Fibroblast of lung (primary cell): ENCODE data around the gene GMPR2.
A peak's percentile ranks its signal among the peaks of the same experiment; 100 is the strongest.

Source experiments
- EZH2 ChIP-seq: IDR thresholded peaks from 2 replicates; pipeline ENCODE4 v1.5.1; 2012; ENCODE audit warnings: low read length, control low read depth, mild to moderate bottlenecking; ENCODE audit errors: missing control alignments
- TF ChIP-seq, protein P1 (sequence below), 2 donors: IDR thresholded peaks in 1 of 2; conservative IDR thresholded peaks in 1 of 2; 1 replicate in 1 of 2; 2 replicates in 1 of 2; pipeline ENCODE4 v1.5.1; 2011 to 2012; ENCODE audit warnings: low read length in 2 of 2, control low read depth in 1 of 2, inconsistent platforms in 1 of 2, low read depth in 1 of 2, mild to moderate bottlenecking in 1 of 2

- TF ChIP-seq, protein P1, sequence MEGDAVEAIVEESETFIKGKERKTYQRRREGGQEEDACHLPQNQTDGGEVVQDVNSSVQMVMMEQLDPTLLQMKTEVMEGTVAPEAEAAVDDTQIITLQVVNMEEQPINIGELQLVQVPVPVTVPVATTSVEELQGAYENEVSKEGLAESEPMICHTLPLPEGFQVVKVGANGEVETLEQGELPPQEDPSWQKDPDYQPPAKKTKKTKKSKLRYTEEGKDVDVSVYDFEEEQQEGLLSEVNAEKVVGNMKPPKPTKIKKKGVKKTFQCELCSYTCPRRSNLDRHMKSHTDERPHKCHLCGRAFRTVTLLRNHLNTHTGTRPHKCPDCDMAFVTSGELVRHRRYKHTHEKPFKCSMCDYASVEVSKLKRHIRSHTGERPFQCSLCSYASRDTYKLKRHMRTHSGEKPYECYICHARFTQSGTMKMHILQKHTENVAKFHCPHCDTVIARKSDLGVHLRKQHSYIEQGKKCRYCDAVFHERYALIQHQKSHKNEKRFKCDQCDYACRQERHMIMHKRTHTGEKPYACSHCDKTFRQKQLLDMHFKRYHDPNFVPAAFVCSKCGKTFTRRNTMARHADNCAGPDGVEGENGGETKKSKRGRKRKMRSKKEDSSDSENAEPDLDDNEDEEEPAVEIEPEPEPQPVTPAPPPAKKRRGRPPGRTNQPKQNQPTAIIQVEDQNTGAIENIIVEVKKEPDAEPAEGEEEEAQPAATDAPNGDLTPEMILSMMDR (conservative IDR thresholded peaks at IDR 0.05 in 1 of 2, IDR thresholded peaks at IDR 0.05 in 1 of 2; ENCODE audit: low read depth in 1 of 2, low read length in 2 of 2) = peak in 1 of 2 donors; percentile 7
- no peak for TF ChIP-seq EZH2
Observed at GRCh38 chr14:24279301-24280186, 46.8 kb downstream of the GMPR2 start.
